K562 (cell line): ENCODE data around the gene ARHGAP31.

Source experiments
- FOXJ3 ChIP-seq: sonication (generic); formaldehyde crosslinking; IDR thresholded peaks from 2 replicates; pipeline ENCODE4 v1.4.0; 2020; ENCODE audit warnings: mild to moderate bottlenecking, missing genetic modification reagents
- HDAC6 ChIP-seq: IDR thresholded peaks from 2 replicates; pipeline ENCODE4 v1.6.1; 2012; ENCODE audit warnings: low read depth, mild to moderate bottlenecking, control low read depth, inconsistent platforms, low read length, moderate library complexity
- ILK ChIP-seq: fragments of 450-650 bp; IDR thresholded peaks from 2 replicates; pipeline ENCODE4 v1.6.1; 2016; ENCODE audit warnings: missing genetic modification characterization, low read depth, mild to moderate bottlenecking, missing compliant biosample characterization, moderate library complexity, borderline replicate concordance
- PTTG1 ChIP-seq: fragments of 450-650 bp; IDR thresholded peaks from 2 replicates; pipeline ENCODE4 v1.6.1; 2016; ENCODE audit warnings: low read depth, mild to moderate bottlenecking, missing genetic modification characterization, missing compliant biosample characterization
- TF ChIP-seq, protein P1 (sequence below): sonication (generic); formaldehyde crosslinking; IDR thresholded peaks from 2 replicates; pipeline ENCODE4 v1.8.0; 2023; ENCODE audit warnings: mild to moderate bottlenecking, missing genetic modification reagents

DNA sequence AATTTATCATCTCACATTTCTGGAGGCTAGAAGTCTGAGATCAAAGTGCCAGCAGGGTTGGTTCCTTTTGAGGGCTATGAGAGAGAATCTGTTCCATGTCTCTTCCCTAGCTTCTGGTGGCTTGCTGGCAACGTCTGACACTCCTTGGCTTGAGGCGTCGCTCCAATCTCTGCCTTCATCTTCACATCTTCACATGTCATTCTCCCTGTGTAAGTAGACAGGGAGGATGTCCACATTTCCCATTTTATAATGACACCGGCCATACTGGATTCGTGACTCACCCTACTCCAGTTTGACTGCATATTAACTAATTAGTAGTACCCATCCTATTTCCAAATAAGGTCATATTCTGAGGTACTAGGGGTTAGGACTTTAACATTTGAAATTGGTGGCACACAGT lies 17.5 kb upstream of the ARHGAP31 start:
- TF ChIP-seq, protein P1, sequence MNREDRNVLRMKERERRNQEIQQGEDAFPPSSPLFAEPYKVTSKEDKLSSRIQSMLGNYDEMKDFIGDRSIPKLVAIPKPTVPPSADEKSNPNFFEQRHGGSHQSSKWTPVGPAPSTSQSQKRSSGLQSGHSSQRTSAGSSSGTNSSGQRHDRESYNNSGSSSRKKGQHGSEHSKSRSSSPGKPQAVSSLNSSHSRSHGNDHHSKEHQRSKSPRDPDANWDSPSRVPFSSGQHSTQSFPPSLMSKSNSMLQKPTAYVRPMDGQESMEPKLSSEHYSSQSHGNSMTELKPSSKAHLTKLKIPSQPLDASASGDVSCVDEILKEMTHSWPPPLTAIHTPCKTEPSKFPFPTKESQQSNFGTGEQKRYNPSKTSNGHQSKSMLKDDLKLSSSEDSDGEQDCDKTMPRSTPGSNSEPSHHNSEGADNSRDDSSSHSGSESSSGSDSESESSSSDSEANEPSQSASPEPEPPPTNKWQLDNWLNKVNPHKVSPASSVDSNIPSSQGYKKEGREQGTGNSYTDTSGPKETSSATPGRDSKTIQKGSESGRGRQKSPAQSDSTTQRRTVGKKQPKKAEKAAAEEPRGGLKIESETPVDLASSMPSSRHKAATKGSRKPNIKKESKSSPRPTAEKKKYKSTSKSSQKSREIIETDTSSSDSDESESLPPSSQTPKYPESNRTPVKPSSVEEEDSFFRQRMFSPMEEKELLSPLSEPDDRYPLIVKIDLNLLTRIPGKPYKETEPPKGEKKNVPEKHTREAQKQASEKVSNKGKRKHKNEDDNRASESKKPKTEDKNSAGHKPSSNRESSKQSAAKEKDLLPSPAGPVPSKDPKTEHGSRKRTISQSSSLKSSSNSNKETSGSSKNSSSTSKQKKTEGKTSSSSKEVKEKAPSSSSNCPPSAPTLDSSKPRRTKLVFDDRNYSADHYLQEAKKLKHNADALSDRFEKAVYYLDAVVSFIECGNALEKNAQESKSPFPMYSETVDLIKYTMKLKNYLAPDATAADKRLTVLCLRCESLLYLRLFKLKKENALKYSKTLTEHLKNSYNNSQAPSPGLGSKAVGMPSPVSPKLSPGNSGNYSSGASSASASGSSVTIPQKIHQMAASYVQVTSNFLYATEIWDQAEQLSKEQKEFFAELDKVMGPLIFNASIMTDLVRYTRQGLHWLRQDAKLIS (CRISPR knock-in tag), result no peak
- TF ChIP-seq PTTG1 (tag), result no peak
- no peak for TF ChIP-seq ILK (tag)
- no peak for TF ChIP-seq FOXJ3 (CRISPR knock-in tag)
- no peak for TF ChIP-seq HDAC6
